Measurements from ENCODE around the gene OSER1.
A peak's percentile ranks its signal among the peaks of the same experiment; 100 is the strongest.
"Not testable (repeated sequence)": the region's sequence is repeated elsewhere in the genome, so short reads cannot be mapped to it uniquely, and the experiment has no call there.

The OSER1 gene

GRCh38 chr20:44210406-44211176 lies at the start of gene OSER1:
Gene OSER1, minus strand, starts transcription at chr20:44210771. Its CDS starts 3,814 bp downstream, at chr20:44206957.
- peak; percentile 95 for DNase-seq

GRCh38 chr20:44258226-44258890 lies 47.8 kb upstream of the OSER1 start:
- DNase-seq, result no peak

- DNase-seq, result no peak
Measured at GRCh38 chr20:44256961-44257360, 46.4 kb upstream of the OSER1 start.

- DNase-seq, result no peak
Measured at GRCh38 chr20:44255942-44256341, 45.4 kb upstream of the OSER1 start.

GRCh38 chr20:44254073-44254472 lies 43.5 kb upstream of the OSER1 start:
- no peak for DNase-seq

- no peak for DNase-seq
Measured at GRCh38 chr20:44253528-44253927, 43.0 kb upstream of the OSER1 start.

GRCh38 chr20:44251284-44251683 lies 40.7 kb upstream of the OSER1 start:
- no peak for DNase-seq

GRCh38 chr20:44248410-44248759 lies 37.8 kb upstream of the OSER1 start:
- DNase-seq, result no peak

- peak; percentile 27 for DNase-seq
Measured at GRCh38 chr20:44247586-44248409, 37.2 kb upstream of the OSER1 start.

GRCh38 chr20:44247131-44247571 lies 36.6 kb upstream of the OSER1 start, which contains the start of gene GDAP1L1:
Gene GDAP1L1, plus strand, starts transcription at chr20:44247308. Its CDS starts 27 bp downstream, at chr20:44247335.
- no peak for DNase-seq

- DNase-seq, result no peak
Measured at GRCh38 chr20:44245977-44246376, 35.4 kb upstream of the OSER1 start.

GRCh38 chr20:44241796-44242195 lies 31.2 kb upstream of the OSER1 start:
- DNase-seq, result no peak

- DNase-seq, result not testable (repeated sequence)
Measured at GRCh38 chr20:44236840-44237239, 26.3 kb upstream of the OSER1 start.

- DNase-seq, result no peak
Measured at GRCh38 chr20:44235702-44236101, 25.1 kb upstream of the OSER1 start.

GRCh38 chr20:44234566-44235317 lies 24.2 kb upstream of the OSER1 start:
- no peak for DNase-seq

- no peak for DNase-seq
Measured at GRCh38 chr20:44233436-44234016, 23.0 kb upstream of the OSER1 start.

GRCh38 chr20:44232469-44232856 lies 21.9 kb upstream of the OSER1 start:
- not testable (repeated sequence) for DNase-seq

- no peak for DNase-seq
Measured at GRCh38 chr20:44231713-44232468, 21.3 kb upstream of the OSER1 start.

- DNase-seq, result no peak
Measured at GRCh38 chr20:44231193-44231592, 20.6 kb upstream of the OSER1 start.

- DNase-seq, result no peak
Measured at GRCh38 chr20:44228465-44229258, 18.1 kb upstream of the OSER1 start.

GRCh38 chr20:44224637-44225036 lies 14.1 kb upstream of the OSER1 start:
- no peak for DNase-seq

Measured in stimulated activated CD4-positive, alpha-beta T cell treated with anti-CD3 and anti-CD28 coated beads, Interleukin-4, amount 100 ng/mL, for 1 hour (primary cell).